ENCODE results near the gene NDUFAF2. TPM values are rescaled to one million over a fixed set of nuclear protein-coding genes. Genes with fewer than 3 reads are reported as not detected.

Gene NDUFAF2, protein sequence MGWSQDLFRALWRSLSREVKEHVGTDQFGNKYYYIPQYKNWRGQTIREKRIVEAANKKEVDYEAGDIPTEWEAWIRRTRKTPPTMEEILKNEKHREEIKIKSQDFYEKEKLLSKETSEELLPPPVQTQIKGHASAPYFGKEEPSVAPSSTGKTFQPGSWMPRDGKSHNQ
- polyA plus RNA-seq = 10 to 100 TPM; 24.9 to 82.8 (median 47.0) TPM

DNA sequence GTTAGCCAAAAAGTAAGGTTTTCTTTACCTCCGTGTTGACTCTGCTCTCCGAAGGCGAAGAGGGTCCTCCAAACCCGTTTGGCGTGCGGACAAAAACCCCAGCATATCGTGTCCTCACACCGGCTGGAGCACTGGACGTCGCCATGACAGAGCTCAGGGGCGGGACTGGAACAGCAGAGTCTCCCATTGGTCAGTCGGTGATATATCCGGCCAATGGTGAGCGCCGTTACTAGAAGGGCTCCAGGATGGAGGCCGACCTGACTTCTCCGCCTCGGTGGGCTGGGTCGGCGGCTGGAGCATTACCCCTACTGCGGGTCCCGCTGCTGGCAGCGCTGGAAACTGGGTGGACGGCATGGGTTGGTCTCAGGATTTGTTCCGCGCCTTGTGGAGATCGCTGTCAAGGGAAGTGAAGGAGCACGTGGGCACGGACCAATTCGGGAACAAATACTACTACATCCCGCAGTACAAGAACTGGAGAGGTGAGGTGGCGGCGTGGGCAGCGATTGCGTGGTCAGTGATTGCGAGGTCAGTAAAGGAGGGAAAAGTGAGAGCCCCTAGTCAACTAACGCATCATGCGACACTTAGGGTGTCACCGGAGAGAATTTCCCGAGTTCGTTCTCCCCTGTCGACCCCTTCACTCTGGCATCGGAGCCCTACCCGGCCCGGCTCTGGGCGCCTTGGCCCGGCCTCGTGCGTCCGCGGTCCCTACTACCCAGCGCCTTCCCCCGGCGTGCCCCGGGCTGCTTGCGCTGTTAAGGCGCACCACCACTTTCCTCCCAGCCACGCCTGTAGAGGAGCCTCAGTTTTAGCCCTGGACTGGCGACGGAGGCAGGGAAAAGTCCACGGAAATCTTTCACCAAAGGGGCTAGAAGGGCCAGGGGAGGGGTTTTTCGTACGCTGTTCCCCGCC, at the start of gene NDUFAF2, which contains the start of gene ERCC8:
Gene NDUFAF2 (plus strand): TSS at position 302 of the 909 bp plus-strand sequence. CDS start 51 bp downstream, at position 353.
Gene ERCC8 (minus strand): TSS at position 167 of the 909 bp plus-strand sequence. CDS start 62 bp downstream, at position 105.
- WGBS, 3 donors = 0 to 4% (median 3%) methylated on average over 57 to 64 of the region's 64 CpGs

DNA sequence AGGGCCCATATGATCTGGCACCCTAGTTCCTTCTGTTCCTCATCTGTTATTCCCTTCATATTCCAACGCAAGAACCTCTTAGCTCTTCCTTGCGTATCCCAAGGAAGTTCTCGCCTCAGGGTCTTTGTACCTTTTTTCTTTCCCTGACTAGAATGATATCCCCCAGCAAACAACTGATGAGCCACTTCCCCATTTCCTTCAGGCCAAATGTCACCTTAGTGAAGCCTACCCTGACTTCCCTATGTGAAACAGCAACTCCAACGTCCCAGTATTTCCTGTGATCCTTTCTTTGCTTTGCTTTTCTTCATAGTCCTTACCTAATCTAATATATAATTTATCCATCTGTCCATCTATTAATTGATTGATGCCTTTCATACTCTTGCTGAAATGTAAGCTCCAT, 48.0 kb upstream of the NDUFAF2 start:
- 85 to 89% (median 88%) methylated on average over 4 of the region's 4 CpGs for whole genome bisulfite sequencing, 3 donors
- no peak overlapping the region for H3K27ac ChIP-seq (ENCODE audit: low read depth, low read length)

More for the DNA sequence above, at the start of gene NDUFAF2, which contains the start of gene ERCC8:
- H3K27ac ChIP-seq (ENCODE audit: low read depth, low read length) = no peak within 1 kb of the TSS

DNA sequence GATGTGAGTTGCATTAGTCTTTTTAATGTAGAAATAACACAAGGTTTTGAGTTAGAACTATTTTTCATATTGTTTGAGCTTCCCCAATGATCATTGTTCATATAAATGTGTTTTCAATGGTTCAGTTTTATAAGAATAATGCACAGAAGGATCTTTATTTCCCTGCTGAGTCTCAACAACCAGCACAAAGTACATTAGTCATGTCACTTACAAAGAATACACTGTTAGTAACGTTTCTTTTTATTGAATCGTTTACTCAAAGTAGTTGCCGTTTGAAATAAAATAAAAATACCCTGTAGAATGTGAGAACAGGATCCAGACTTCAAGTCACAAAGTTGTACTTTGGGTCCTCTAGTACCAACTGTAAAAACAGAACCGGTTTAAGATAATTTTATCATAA, 41.6 kb upstream of the NDUFAF2 start:
- no peak overlapping the region for H3K27ac ChIP-seq (ENCODE audit: low read depth, low read length)
- 59 to 89% (median 86%) methylated on average over 4 of the region's 4 CpGs for WGBS, 3 donors

DNA sequence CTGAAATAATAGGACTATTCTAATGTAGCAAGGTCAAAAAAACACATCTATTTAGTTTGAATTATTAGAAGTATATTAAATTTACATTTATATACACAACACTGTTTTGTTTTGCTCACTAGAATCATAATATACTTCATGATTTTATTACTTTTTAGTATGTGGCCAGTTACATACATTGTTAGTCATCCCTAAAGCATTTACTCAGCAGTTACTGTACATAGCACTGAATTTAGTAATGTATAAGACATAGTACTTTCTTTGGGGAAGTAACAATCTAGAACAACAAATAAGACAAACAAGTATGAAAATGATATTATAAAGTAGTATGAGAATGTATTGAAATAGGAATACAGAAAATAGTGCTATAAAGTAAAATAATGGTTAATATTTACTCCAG, 28.4 kb upstream of the NDUFAF2 start:
- no peak overlapping the region for H3K27ac ChIP-seq (ENCODE audit: low read depth, low read length)

DNA sequence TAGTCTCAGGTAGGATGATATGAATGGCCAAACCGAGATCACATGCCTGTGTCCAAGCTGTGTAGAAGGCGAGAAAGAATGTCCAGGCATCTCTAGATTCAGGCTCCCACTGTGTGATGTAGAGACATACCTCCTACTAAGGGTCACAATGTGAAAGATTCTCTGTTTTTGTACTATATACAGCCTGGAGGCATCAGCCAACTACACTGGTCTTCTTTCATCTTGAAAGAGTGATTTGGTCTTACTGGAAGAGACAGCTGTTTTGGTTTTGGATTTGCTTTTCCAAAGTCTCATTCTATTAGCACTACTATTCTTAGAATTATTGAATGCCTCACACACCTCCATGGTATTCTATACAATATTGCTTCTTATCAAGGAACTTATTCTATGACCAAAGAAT, 26.5 kb upstream of the NDUFAF2 start:
- WGBS, 3 donors = 97 to 98% (median 97%) methylated on average over 2 of the region's 2 CpGs
- H3K27ac ChIP-seq (ENCODE audit: low read depth, low read length) = no peak overlapping the region

DNA sequence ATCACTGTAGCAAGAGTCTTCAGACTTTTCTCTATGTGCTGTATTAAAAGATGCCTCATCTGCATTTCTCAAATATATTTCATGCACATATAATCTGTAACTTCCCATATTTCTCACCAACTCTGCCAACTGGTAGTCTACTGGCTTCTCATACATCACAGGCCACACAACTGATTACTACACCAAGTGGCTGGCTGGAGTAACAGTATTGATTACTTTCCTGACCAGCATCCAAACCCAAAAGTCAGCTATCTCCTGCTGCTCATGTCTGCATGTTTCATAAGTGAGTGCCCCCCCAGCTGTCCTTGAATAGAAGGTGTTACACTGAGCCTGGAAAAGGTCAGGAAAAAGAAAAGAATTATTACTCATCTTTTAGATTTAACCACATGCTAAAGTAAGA, 17.6 kb upstream of the NDUFAF2 start:
- no peak overlapping the region for H3K27ac ChIP-seq (ENCODE audit: low read depth, low read length)

DNA sequence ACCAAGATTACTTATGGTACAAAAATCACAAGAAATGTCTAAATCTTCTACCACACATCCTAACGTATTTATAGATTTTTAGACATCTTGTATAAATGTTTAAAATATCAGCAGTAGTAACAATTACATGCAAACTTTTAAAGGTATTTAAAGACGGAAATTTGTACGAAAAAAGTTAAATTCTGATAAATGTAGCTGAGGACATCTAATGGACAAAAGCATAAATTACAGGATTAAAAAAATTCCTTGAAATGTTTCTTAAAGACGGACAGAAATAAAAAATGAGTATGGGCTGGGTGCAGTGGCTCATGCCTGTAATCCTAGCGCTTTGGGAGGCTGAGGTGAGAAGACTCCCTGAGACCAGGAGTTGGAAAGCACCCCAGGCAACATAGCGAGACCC, 16.0 kb upstream of the NDUFAF2 start:
- H3K27ac ChIP-seq (ENCODE audit: low read depth, low read length) = no peak overlapping the region
- 73 to 80% (median 75%) methylated on average over 6 of the region's 6 CpGs for WGBS, 3 donors

DNA sequence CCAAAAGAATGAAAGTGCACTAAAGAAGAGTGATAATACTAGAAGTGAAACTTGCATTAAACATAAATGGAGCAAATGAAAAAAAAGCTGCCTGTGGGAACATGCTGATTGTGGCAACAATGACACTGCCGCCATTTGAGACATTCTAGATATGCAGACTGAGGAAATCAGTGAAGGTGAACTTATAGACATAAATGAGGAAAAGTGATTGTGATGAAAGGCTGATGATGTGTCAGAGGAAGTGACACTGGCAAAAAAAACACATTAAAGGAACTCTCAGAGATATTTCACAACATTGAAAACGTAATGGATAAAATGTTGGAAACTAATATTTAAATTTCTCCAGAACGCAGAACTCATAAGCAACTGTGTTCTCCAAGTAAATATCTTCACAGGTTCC, 1.4 kb upstream of the NDUFAF2 start:
- H3K27ac ChIP-seq (ENCODE audit: low read depth, low read length) = no peak overlapping the region
- WGBS, 3 donors = 38 to 71% (median 47%) methylated on average over 3 of the region's 3 CpGs

DNA sequence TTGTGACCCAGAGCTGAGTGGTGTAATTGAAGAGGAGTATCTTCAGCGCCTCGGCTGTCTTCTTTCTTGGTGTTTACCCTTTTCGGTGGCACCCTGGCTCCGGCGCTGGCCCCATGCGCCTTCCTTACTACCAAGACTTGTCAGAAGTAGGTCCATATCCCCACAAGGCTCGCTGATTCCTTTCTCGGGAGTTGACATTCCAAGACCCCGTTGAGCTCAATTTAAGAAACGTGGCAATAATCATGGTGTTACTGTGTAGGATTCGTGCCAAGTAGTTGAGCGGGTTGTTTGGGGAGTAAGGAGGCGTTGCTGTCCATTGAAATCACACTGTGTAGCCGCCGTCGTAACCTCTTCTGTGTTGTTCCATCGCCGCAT, 795 bp downstream of the NDUFAF2 start:
- WGBS, 3 donors = 0 to 4% (median 2%) methylated on average over 18 of the region's 18 CpGs
- no peak overlapping the region for H3K27ac ChIP-seq (ENCODE audit: low read depth, low read length)

DNA sequence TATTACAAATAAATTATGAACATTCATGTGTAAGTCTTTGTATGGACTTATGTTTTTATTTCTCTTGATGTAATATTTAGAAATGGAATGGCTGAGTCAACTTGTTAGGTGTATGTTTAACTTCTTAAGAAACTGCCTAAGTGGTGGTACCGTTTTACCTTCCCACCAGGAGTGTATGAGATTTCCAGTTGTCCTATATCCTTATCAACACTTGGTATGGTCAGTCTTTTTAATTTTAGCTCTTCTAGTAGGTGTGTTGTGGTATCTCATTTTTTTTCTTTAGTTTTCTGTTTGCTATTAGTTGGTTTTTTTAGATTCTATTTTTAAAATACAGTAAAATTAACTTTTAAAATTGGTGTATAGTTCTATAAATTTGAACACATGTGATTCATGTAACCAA, 3.7 kb downstream of the NDUFAF2 start:
- 88 to 94% (median 94%) methylated on average over 1 of the region's 1 CpG for WGBS, 3 donors
- H3K27ac ChIP-seq (ENCODE audit: low read depth, low read length) = no peak overlapping the region

DNA sequence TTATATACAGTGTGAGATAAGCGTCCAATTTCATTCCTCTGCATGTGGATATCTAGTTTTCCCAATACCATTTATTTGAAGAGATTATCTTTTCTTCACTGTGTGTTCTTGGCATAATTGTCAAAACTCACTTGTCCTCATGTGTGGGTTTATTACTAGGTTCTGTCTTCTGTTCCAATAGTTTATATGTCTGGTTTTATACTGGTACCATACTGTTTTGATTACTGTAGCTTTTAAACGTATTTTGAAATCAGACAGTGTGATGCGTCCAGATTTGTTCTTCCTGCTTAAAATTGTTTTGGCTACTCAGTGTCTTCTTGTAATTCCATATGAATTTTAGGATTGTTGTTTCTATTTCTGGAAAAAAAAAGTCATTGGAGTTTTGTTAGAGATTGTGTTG, 10.2 kb downstream of the NDUFAF2 start:
- no peak overlapping the region for H3K27ac ChIP-seq (ENCODE audit: low read depth, low read length)
- WGBS, 3 donors = 96 to 97% (median 96%) methylated on average over 3 of the region's 3 CpGs

DNA sequence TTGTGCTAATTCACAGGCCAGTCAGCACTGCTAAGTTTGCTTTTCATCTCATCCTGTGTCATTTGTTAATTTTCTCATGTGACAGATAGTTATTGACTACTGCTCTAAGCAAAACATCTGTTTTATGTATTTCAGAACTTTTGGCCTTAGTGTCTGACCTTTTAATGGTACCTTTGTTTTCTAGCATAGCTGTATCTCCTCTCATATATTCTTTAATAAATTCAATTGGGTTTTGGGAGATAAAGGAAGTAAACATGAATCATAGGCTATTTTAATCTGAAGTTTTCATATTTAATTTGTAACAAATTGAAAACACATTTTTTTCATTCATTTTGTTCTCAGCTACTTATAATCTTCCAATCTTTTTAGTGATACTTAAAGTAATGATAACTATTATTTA, 13.1 kb downstream of the NDUFAF2 start:
- H3K27ac ChIP-seq (ENCODE audit: low read depth, low read length) = no peak overlapping the region

DNA sequence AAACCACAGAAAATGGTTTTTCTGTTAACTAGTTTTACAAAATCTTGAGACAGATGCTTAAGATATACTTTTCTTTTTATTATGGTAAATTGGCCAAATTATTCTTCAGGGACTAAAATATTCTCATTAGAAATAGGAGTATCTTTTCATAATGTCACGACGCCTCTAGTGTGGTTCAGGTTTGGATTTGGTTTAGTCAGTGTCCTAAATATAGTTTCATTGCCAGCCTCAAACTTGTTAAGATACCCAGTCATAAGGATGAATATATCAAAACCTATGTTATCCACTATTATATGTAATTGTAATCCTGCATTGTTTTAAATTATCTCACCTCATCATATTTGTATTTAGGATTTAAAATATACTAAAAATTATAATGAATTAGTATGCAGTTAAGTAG, 13.7 kb downstream of the NDUFAF2 start:
- no peak overlapping the region for H3K27ac ChIP-seq (ENCODE audit: low read depth, low read length)
- WGBS, 3 donors = 93 to 96% (median 96%) methylated on average over 2 of the region's 2 CpGs

DNA sequence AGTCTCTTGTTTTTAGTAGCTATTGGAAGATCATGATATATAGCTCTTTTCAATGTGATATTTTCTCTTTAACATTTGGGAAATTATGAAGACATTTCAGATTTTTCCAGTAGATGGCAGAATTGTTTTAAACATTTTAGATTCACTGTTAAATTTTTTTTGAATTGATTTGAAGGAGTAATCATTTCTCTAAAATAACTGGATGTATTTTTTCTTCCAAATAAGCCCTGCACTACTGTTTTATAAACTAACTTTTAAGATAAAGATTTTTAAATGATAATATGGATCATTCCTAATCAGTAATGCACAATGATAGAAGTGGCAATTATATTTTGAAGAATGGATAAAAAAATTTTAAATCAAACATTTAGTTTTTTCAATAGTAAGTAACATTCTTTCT, 14.2 kb downstream of the NDUFAF2 start:
- H3K27ac ChIP-seq (ENCODE audit: low read depth, low read length) = no peak overlapping the region

DNA sequence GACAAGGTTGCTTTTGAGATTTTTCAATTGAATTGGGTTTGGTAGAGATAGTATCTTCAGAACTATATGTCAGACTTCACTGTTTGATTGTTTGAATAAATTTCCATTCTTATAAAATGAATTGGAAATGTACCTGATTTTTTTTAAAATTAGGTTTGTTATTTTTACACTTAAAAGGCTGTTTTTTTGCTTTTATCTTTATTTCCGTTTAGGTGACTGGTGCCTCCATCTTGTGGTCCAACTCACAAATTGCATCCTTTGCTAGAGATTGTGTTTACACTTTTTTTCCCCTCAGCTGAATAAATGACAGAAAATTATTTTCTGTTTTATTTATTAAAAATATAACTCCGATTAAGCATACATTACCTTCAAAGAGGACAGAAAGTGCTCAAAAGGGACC, 15.6 kb downstream of the NDUFAF2 start:
- H3K27ac ChIP-seq (ENCODE audit: low read depth, low read length) = no peak overlapping the region
- WGBS, 3 donors = 21 to 37% (median 34%) methylated on average over 2 of the region's 2 CpGs

DNA sequence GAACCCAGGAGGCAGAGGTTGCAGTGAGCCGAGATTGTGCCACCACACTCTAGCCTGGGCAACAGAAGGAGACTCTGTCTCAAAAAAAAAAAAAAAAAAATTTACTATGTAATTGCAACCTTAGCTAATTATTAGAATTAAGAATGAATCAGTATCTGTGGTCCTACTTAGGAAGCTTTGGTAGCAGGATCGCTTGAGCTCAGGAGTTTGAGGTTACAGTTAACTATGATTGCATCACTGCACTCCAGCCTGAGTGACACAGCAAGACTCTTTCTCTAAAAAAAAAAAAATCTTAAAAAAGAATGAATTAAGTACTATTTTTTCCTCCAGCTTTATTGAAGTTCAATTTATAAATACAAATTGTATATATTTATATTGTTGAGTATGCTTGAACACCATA, 16.7 kb downstream of the NDUFAF2 start:
- WGBS, 3 donors = 64 to 87% (median 72%) methylated on average over 2 of the region's 2 CpGs
- no peak overlapping the region for H3K27ac ChIP-seq (ENCODE audit: low read depth, low read length)

DNA sequence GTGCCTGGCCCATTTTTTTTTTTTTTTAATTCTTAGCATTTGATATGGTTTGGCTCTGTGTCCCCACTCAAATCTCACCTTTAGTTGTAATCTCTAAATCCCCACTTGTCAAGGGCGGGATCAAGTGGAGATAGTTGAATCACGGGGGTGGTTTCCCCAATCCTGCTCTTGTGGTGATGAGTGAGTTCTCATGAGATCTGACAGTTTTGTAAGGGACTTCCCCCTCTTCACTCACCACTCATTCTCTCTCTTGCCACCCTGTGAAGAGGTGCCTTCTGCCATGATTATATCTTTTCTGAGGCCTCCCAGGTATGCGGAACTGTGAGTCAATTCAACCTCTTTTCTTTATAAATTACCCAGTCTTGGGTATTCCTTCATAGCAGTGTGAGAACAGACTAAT, 27.2 kb downstream of the NDUFAF2 start:
- H3K27ac ChIP-seq (ENCODE audit: low read depth, low read length) = no peak overlapping the region
- WGBS, 3 donors = 83 to 97% (median 94%) methylated on average over 3 of the region's 3 CpGs

DNA sequence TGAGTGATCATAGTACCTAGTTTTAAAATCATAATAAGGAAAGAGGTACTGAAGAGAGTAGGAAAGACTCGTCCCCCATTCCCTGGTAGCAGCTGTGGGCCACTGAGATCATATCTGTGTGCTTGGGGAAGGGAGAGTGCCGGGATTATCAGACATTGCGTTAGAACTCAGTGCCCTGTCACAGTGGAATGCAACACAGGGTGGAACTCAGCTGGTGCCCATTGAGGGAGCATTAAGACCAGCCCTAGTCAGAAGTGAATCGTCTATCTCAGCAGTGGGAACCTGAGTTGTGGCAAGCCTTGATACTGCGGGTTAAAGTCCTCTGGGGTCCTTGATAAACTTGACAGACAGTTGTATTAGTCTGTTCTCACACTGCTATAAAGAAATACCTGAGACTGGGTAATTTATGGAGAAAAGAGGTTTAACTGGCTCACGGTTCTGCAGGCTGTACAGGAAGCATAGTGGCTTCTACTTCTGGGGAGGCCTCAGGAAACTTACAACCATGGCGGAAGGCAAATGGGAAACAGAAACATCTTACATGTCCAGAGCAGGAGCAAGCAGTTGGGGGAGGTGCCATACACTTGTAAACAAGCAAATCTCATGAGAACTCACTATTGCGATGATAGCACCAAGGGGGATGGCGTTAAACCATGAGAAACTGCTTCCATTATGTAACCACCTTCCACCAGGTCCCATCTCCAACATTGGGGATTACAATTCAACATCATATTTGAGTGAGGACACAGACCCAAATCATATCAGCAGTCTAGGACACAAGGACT, 33.1 kb downstream of the NDUFAF2 start:
- H3K27ac ChIP-seq (ENCODE audit: low read depth, low read length) = no peak overlapping the region
- WGBS, 3 donors = 61 to 84% (median 82%) methylated on average over 9 of the region's 9 CpGs

DNA sequence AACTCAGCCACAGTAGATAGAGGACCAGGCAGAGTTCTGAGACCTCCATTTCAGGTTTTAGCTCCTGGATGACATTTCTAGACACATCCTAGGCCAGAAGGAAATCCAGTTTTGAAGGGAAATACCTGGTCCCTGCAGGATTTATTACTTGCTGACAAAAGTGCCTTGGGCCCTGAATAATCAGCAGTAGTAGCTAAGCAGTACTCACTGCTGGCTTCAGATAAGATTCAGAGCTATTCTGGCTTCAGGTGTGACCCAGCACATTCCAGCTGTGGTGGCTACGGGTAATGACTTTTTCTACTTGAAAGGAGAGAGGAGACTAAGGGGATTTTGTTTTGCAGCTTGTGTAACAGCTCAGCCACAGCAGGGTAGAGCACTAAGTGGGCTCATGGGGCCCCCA, 34.0 kb downstream of the NDUFAF2 start:
- 41 to 85% (median 81%) methylated on average over 1 of the region's 1 CpG for WGBS, 3 donors
- H3K27ac ChIP-seq (ENCODE audit: low read depth, low read length) = no peak overlapping the region

Data from adipose tissue (tissue), 3 donors.